GM19455 (cell line): ENCODE results near the gene DAPL1.

Experiments used
- ATAC-seq: cut with Tn5 transposase; IDR thresholded peaks from one replicate; pipeline ENCODE4 v1.9.1; 2021; ENCODE audit not compliant: unreplicated experiment

The DAPL1 gene

GRCh38 chr2:158776231-158776630 is 18.9 kb upstream of the DAPL1 start:
- ATAC-seq, result no peak

- ATAC-seq, result no peak
Measured at GRCh38 chr2:158777077-158777476, 18.0 kb upstream of the DAPL1 start.

- ATAC-seq, result no peak
Measured at GRCh38 chr2:158778243-158778642, 16.9 kb upstream of the DAPL1 start.

- no peak for ATAC-seq
Measured at GRCh38 chr2:158779621-158780020, 15.5 kb upstream of the DAPL1 start.

GRCh38 chr2:158781353-158781961 is 13.7 kb upstream of the DAPL1 start:
- no peak for ATAC-seq

- ATAC-seq, result no peak
Measured at GRCh38 chr2:158782136-158782535, 13.0 kb upstream of the DAPL1 start.

GRCh38 chr2:158782616-158783015 is 12.5 kb upstream of the DAPL1 start:
- no peak for ATAC-seq

- ATAC-seq, result no peak
Measured at GRCh38 chr2:158783923-158784322, 11.2 kb upstream of the DAPL1 start.

- no peak for ATAC-seq
Measured at GRCh38 chr2:158786897-158787296, 8.2 kb upstream of the DAPL1 start.

GRCh38 chr2:158788951-158789350 is 6.2 kb upstream of the DAPL1 start:
- no peak for ATAC-seq

GRCh38 chr2:158796652-158797051 is 1.5 kb downstream of the DAPL1 start:
- no peak for ATAC-seq

- no peak for ATAC-seq
Measured at GRCh38 chr2:158797963-158798700, 3.0 kb downstream of the DAPL1 start.

- ATAC-seq, result no peak
Measured at GRCh38 chr2:158799181-158799580, 4.1 kb downstream of the DAPL1 start.

GRCh38 chr2:158803506-158803905 is 8.4 kb downstream of the DAPL1 start:
- ATAC-seq, result no peak

- ATAC-seq, result no peak
Measured at GRCh38 chr2:158805255-158805654, 10.1 kb downstream of the DAPL1 start.

- ATAC-seq, result no peak
Measured at GRCh38 chr2:158805936-158806335, 10.8 kb downstream of the DAPL1 start.

- ATAC-seq, result no peak
Measured at GRCh38 chr2:158806941-158807340, 11.8 kb downstream of the DAPL1 start.

- no peak for ATAC-seq
Measured at GRCh38 chr2:158808426-158808825, 13.3 kb downstream of the DAPL1 start.

GRCh38 chr2:158809816-158810215 is 14.7 kb downstream of the DAPL1 start:
- ATAC-seq, result no peak

GRCh38 chr2:158810731-158811460 is 15.8 kb downstream of the DAPL1 start:
- ATAC-seq, result no peak

GRCh38 chr2:158815166-158815565 is 20.0 kb downstream of the DAPL1 start:
- ATAC-seq, result no peak

- no peak for ATAC-seq
Measured at GRCh38 chr2:158815658-158816057, 20.5 kb downstream of the DAPL1 start.
